RWPE1 (cell line): ENCODE data around the gene RPS3.
"Not testable (repeated sequence)": the region's sequence is repeated elsewhere in the genome, so short reads cannot be mapped to it uniquely, and the experiment has no call there.

ENCODE experiments used
- CTCF ChIA-PET: fragments of 350-600 bp; sonication (Branson Sonifier 250); formaldehyde crosslinking; extraction: SDS; loops from one replicate; lab custom pipeline; 2021; lab: Yijun Ruan, JAX
- POLR2A ChIA-PET: fragments of 400-600 bp; formaldehyde crosslinking; extraction: SDS; loops from one replicate; lab custom pipeline; 2020; ENCODE audit warnings: antibody characterized with exemption; ENCODE audit not compliant: low non-redundant PET; lab: Yijun Ruan, JAX
- DNase-seq: peaks from one replicate; pipeline ENCODE4 v3.0.0; 2012; ENCODE audit warnings: low spot score
- H3K27ac ChIP-seq: fragments of 450-650 bp; 2 replicates; pipeline ENCODE4 v1.5.1; 2017
- TF ChIP-seq, protein P1 (sequence below): fragments of 450-650 bp; conservative IDR thresholded peaks from 2 replicates; pipeline ENCODE4 v1.5.1; 2017; ENCODE audit warnings: low read depth, mild to moderate bottlenecking

RPS3 gene

GRCh38 chr11:75351791-75352587 lies 47.3 kb upstream of the RPS3 start:
- TF ChIP-seq, protein P1, sequence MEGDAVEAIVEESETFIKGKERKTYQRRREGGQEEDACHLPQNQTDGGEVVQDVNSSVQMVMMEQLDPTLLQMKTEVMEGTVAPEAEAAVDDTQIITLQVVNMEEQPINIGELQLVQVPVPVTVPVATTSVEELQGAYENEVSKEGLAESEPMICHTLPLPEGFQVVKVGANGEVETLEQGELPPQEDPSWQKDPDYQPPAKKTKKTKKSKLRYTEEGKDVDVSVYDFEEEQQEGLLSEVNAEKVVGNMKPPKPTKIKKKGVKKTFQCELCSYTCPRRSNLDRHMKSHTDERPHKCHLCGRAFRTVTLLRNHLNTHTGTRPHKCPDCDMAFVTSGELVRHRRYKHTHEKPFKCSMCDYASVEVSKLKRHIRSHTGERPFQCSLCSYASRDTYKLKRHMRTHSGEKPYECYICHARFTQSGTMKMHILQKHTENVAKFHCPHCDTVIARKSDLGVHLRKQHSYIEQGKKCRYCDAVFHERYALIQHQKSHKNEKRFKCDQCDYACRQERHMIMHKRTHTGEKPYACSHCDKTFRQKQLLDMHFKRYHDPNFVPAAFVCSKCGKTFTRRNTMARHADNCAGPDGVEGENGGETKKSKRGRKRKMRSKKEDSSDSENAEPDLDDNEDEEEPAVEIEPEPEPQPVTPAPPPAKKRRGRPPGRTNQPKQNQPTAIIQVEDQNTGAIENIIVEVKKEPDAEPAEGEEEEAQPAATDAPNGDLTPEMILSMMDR: no peak
- ChIA-PET POLR2A (no interaction called here), CTCF (interaction anchor here (0.6 to 0.7 kb wide), 3 partner anchors 11 to 20 kb away, joined by 3 read pairs; no protein-coding TSS in a partner anchor)
- H3K27ac ChIP-seq: no peak overlapping the region
- DNase-seq: no peak

GRCh38 chr11:75352588-75353206 lies 46.6 kb upstream of the RPS3 start:
- no peak overlapping the region for H3K27ac ChIP-seq
- ChIA-PET CTCF (interaction anchor here (0.6 kb wide), 2 partner anchors 17 to 19 kb away, joined by 3 read pairs; no protein-coding TSS in a partner anchor), POLR2A (no interaction called here)
- TF ChIP-seq, protein P1: no peak
- no peak for DNase-seq

DNA sequence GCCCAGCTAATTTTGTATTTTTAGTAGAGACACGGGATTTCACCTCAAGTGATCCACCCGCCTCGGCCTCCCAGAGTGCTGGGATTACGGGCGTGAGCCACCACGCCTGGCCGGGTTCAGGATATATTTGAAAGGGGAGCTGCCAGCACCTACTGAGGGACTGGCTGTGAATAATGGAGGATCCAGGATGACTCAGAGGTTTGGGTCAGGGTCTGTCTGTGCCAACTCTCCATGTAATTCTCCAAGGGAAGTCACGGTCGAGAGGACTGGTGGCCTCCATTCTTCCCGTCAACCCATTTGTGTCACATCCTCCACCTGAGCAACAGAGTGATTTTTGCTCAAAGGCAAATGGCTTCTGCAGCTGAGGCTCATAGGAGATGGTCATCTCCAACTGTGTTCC lies 44.3 kb upstream of the RPS3 start:
- CTCF ChIA-PET: no interaction called here
- no peak overlapping the region for H3K27ac ChIP-seq
- DNase-seq: no peak
- POLR2A ChIA-PET: no interaction called here
- TF ChIP-seq, protein P1: no peak

DNA sequence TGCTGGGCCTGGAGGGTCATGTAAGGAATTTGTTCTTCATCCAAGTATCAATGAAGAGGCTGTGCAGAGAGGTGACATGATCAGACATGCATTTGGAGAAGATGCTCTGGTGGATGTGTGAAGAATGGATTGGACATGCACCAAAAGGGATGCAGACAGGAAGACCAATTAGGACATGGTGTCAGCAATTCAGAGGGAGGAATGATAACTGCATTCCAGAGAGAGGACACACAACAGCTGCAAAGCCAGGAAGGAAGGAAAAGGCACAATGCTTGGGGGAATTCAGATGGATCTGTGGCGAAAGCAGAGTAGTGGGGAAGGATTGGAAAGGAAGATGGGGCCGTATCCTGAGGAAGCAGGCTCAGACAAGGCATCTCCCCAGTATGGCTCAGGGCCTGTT lies 42.7 kb upstream of the RPS3 start:
- TF ChIP-seq, protein P1: no peak
- ChIA-PET POLR2A (no interaction called here), CTCF (interaction anchor here (1.1 kb wide), 1 partner anchor 25 kb away, joined by 3 read pairs; no protein-coding TSS in a partner anchor)
- no peak overlapping the region for H3K27ac ChIP-seq
- no peak for DNase-seq

GRCh38 chr11:75362285-75362684 lies 37.0 kb upstream of the RPS3 start:
- POLR2A ChIA-PET, DNase-seq, H3K27ac ChIP-seq: not testable (repeated sequence)
- CTCF ChIA-PET: interaction anchor here (0.6 to 1.0 kb wide), 2 partner anchors 22 to 322 kb away, joined by 4 read pairs; no protein-coding TSS in a partner anchor

DNA sequence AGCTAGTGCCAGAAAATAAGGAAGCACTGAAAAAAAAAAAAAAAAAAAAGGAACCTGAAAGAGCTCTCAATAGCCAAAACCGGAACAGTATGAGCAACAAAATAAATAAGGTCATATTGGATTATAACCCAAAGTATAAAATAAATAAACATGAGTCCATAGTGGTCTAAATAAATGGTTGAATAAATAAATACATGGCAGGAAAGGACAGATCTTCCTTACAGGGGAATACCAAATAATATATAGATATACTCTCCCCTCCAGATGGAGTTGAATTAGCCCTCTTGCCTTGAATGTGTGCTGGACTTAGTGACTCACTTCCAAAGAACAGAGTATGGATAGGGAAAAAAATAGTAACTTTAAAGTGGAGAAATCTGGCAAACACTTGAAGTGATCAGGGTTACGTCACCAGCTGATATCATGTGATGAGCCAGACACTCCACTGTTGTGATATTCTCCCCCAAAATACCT lies 33.6 kb upstream of the RPS3 start:
- CTCF ChIA-PET: no interaction called here
- TF ChIP-seq, protein P1: no peak
- no peak for DNase-seq
- POLR2A ChIA-PET: no interaction called here
- H3K27ac ChIP-seq: no peak overlapping the region

DNA sequence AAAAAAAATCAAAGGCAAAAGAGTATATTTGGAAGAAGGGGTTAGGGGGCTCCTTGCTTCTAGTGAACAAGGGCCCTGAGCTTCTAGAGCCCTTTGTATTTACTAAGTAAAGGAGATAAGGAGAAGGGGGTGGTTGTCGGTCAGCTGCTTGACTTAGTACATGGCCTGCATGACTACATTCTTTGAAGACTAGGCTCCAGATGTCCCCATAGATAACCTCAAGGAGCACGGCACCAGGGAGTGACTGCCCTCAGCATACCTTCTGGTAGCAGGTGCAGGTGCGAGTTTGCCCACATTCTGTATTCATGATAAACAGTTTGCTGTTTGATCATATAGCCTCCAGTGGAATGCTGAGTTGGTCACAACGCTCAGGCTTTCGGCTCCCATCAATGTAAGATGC lies 32.5 kb upstream of the RPS3 start:
- H3K27ac ChIP-seq, POLR2A ChIA-PET, DNase-seq: not testable (repeated sequence)
- CTCF ChIA-PET: interaction anchor here (0.6 kb wide), 1 partner anchor 50 kb away, joined by 4 read pairs; no protein-coding TSS in a partner anchor
